Suprapubic skin (tissue), 4 donors: ENCODE measurements around the gene CCDC63. TPM values are rescaled to one million over a fixed set of nuclear protein-coding genes. Genes with fewer than 3 reads are reported as not detected.

Experiments used
- DNase-seq, 2 donors: peaks; one replicate each; pipeline ENCODE4 v3.0.0-alpha.2; 2019; ENCODE audit warnings: low spot score in 2 of 2
- H3K27ac ChIP-seq: fragments of 200-600 bp; sonication (generic); one replicate; pipeline ENCODE4 v1.5.1; 2019
- H3K27me3 ChIP-seq: fragments of 200-600 bp; sonication (generic); one replicate; pipeline ENCODE4 v1.5.1; 2019
- H3K36me3 ChIP-seq: fragments of 200-600 bp; sonication (generic); one replicate; pipeline ENCODE4 v1.5.1; 2019
- H3K4me1 ChIP-seq: fragments of 200-600 bp; sonication (generic); one replicate; pipeline ENCODE4 v1.5.1; 2019
- H3K4me3 ChIP-seq: fragments of 200-600 bp; sonication (generic); one replicate; pipeline ENCODE4 v1.5.1; 2019; ENCODE audit warnings: mild to moderate bottlenecking
- H3K9me3 ChIP-seq: fragments of 200-600 bp; sonication (generic); one replicate; pipeline ENCODE4 v1.5.1; 2019
- EP300 ChIP-seq: sonication (generic); formaldehyde crosslinking; IDR thresholded peaks from one replicate; pipeline ENCODE4 v1.6.1; 2017; ENCODE audit warnings: antibody characterized with exemption
- POLR2A ChIP-seq, 2 donors: fragments of 450-650 bp; IDR thresholded peaks; one replicate each; pipeline ENCODE4 v1.6.1; 2017; ENCODE audit warnings: antibody characterized with exemption in 2 of 2, mild to moderate bottlenecking in 2 of 2, moderate library complexity in 2 of 2
- POLR2AphosphoS5 ChIP-seq, 3 donors: sonication (generic); formaldehyde crosslinking; IDR thresholded peaks; one replicate each; pipeline ENCODE4 v1.6.1; 2017; ENCODE audit warnings: antibody characterized with exemption in 3 of 3
- WGBS: methylation state at CpG from one replicate; pipeline ENCODE4 v1.1.5; 2018; 5-methylcytosine and 5-hydroxymethylcytosine counted together
- total RNA-seq, 4 donors: library from RNA; depleted of rRNA; stranded (reverse); fragments of >200 nt; gene quantifications; one replicate each; pipeline ENCODE4 v1.1.0, GENCODE V29; 2016
- TF ChIP-seq, protein P1 (sequence below), 2 donors: fragments of 200-600 bp in 1 of 2; fragments of 450-650 bp in 1 of 2; sonication (generic) in 1 of 2; IDR thresholded peaks; one replicate each; pipeline ENCODE4 v1.5.1; 2016 to 2019; ENCODE audit warnings: antibody characterized with exemption in 2 of 2, mild to moderate bottlenecking in 1 of 2, moderate library complexity in 1 of 2

CCDC63 gene
- total RNA-seq, 4 donors from 2014 or later, result not detected

GRCh38 chr12:110829308-110829707 lies 17.5 kb upstream of the CCDC63 start:
- H3K27me3 ChIP-seq, result no peaks in the 10 kb centered on the region
- no peaks in the 10 kb centered on the region for H3K9me3 ChIP-seq
- H3K4me3 ChIP-seq, result no peak overlapping the region
- H3K36me3 ChIP-seq, result no peaks in the 10 kb centered on the region
- no peak for TF ChIP-seq POLR2A (IDR thresholded peaks at IDR 0.05)
- no peak for TF ChIP-seq POLR2AphosphoS5 (IDR thresholded peaks at IDR 0.05)
- TF ChIP-seq EP300, result no peak
- 77% methylated on average over 10 of the region's 10 CpGs for WGBS
- H3K4me1 ChIP-seq, result peaks cover 4% of the 10 kb centered on the region
- no peak for DNase-seq
- no peak overlapping the region for H3K27ac ChIP-seq

GRCh38 chr12:110836291-110836690 lies 10.5 kb upstream of the CCDC63 start:
- 60% methylated on average over 4 of the region's 4 CpGs for WGBS
- DNase-seq, result no peak
- no peaks in the 10 kb centered on the region for H3K9me3 ChIP-seq
- TF ChIP-seq POLR2A (IDR thresholded peaks at IDR 0.05) (no peak), EP300 (no peak), POLR2AphosphoS5 (IDR thresholded peaks at IDR 0.05) (no peak)
- TF ChIP-seq, protein P1, sequence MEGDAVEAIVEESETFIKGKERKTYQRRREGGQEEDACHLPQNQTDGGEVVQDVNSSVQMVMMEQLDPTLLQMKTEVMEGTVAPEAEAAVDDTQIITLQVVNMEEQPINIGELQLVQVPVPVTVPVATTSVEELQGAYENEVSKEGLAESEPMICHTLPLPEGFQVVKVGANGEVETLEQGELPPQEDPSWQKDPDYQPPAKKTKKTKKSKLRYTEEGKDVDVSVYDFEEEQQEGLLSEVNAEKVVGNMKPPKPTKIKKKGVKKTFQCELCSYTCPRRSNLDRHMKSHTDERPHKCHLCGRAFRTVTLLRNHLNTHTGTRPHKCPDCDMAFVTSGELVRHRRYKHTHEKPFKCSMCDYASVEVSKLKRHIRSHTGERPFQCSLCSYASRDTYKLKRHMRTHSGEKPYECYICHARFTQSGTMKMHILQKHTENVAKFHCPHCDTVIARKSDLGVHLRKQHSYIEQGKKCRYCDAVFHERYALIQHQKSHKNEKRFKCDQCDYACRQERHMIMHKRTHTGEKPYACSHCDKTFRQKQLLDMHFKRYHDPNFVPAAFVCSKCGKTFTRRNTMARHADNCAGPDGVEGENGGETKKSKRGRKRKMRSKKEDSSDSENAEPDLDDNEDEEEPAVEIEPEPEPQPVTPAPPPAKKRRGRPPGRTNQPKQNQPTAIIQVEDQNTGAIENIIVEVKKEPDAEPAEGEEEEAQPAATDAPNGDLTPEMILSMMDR (IDR thresholded peaks at IDR 0.05), result no peak
- no peaks in the 10 kb centered on the region for H3K36me3 ChIP-seq
- H3K27me3 ChIP-seq, result no peaks in the 10 kb centered on the region
- H3K27ac ChIP-seq, result no peak overlapping the region
- H3K4me1 ChIP-seq, result no peaks in the 10 kb centered on the region
- no peak overlapping the region for H3K4me3 ChIP-seq

- Histone ChIP-seq H3K4me1 (peaks cover 14% of the 10 kb centered on the region), H3K4me3 (no peak overlapping the region), H3K27me3 (no peaks in the 10 kb centered on the region), H3K27ac (no peak overlapping the region), H3K9me3 (no peaks in the 10 kb centered on the region), H3K36me3 (no peaks in the 10 kb centered on the region)
- DNase-seq, result no peak
- 66% methylated on average over 6 of the region's 6 CpGs for WGBS
- TF ChIP-seq POLR2AphosphoS5 (IDR thresholded peaks at IDR 0.05), result no peak
- TF ChIP-seq EP300, result no peak
- TF ChIP-seq POLR2A (IDR thresholded peaks at IDR 0.05), result no peak
- TF ChIP-seq, protein P1 (IDR thresholded peaks at IDR 0.05), result no peak
Measured at GRCh38 chr12:110841007-110841406, 5.8 kb upstream of the CCDC63 start.

DNA sequence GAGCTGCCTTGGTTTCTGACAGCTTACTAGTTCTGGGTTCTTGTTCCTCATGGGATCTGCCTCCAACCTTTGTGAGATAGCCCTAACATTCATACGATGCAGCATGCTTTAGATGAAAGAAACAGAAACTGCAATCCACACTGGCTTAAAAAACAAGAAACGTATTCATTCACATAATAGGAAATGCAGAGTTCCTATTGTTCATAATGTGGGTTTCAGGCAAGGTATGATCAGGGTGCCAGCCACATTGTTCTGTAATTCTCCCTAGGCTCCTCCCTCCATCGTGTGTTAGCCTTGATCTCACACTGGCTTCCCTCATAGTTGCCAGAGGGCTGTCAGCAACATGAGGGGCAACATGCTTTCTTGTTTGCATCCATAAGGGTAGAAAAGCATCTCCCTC lies 2.7 kb upstream of the CCDC63 start:
- DNase-seq, result no peak
- no peak for TF ChIP-seq POLR2A (IDR thresholded peaks at IDR 0.05)
- TF ChIP-seq, protein P1 (IDR thresholded peaks at IDR 0.05), result no peak
- no peak for TF ChIP-seq POLR2AphosphoS5 (IDR thresholded peaks at IDR 0.05)
- no peak for TF ChIP-seq EP300
- Histone ChIP-seq H3K36me3 (no peaks in the 10 kb centered on the region), H3K27me3 (no peaks in the 10 kb centered on the region), H3K4me1 (peaks cover 23% of the 10 kb centered on the region), H3K9me3 (no peaks in the 10 kb centered on the region), H3K27ac (no peak overlapping the region), H3K4me3 (no peak overlapping the region)
- WGBS, result 48% methylated on average over 3 of the region's 3 CpGs

DNA sequence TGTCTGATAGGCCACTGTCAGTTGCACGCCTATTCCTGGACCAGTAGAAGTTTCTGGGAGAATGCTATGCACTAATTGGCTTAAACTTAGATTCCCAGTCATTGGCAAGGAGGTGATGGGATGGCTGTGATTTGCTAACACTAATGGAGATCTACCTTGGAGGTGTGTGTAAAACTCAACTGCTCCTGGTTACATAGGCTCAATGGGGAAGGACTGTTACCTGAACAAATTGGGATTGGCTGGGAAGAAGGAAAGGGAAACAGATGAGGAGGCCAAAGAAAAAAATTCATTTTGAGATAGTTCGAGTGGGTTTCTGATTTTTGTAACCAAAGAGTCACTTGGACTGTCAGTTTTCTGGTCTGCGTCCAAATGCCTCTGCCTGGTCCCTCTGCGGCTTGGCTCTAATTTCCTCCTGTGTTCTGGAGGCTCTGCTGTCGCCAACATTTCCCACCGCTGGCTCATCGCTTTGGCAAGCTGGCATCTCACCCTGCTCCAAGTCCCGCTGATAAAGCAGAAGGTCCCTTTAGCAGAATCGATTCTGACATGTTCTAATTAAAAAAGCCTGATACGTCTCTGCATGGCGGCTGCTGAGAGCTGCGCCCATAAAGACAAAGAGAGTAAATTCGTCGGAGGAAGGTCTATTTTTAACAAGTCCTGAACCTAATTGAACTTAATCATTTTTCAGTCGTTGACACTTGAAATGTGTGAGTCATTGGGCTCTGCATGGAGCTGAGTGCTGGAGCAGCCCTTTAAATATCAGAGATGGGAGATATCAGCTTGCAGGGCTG lies 2.0 kb upstream of the CCDC63 start:
- H3K4me1 ChIP-seq, result peaks cover 23% of the 10 kb centered on the region
- H3K36me3 ChIP-seq, result no peaks in the 10 kb centered on the region
- H3K4me3 ChIP-seq, result no peak overlapping the region
- H3K9me3 ChIP-seq, result no peaks in the 10 kb centered on the region
- H3K27ac ChIP-seq, result no peak overlapping the region
- 38% methylated on average over 15 of the region's 15 CpGs for WGBS
- H3K27me3 ChIP-seq, result no peaks in the 10 kb centered on the region
- DNase-seq, result no peak
- TF ChIP-seq POLR2A (IDR thresholded peaks at IDR 0.05), result no peak
- no peak for TF ChIP-seq EP300
- no peak for TF ChIP-seq POLR2AphosphoS5 (IDR thresholded peaks at IDR 0.05)
- TF ChIP-seq, protein P1 (IDR thresholded peaks at IDR 0.05), result no peak
